DMS79 (cell line): ENCODE measurements around the gene CERS1.

Source experiments
- DNase-seq: peaks from one replicate; lab custom pipeline; 2025; lab: John Stamatoyannopoulos, UW

CERS1 gene

DNA sequence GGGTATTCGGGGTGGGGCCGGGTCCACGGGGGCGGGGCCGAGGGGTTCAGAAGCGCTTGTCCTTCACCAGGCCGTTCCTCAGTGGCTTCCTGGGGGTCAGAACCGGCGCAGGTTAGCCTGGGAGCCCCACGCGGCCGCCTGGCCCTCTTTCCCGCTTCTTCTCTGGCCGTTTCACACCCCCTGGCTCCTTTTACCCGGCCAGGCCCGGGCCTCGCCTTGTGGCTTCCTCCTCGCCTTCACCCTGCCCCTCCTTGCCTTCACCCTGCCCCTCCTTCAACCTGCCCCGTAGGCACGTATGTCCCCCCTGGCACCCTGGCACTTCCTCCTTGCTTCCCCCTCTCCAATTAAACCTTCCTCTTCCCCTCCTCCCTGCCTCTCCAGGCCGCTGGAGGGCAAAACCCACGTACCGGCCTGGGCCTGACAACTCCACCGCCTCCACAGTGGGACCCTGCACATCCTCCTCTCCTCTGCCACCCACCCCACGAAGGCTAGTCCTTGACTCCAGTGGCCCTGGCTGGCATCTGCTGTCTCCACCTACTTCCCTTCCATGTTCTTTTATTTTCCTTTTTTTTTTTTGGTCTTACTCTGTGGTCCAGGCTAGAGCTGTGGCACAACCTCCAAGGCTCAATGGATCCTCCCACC is 25.3 kb downstream of the CERS1 start:
- no peak for DNase-seq

DNA sequence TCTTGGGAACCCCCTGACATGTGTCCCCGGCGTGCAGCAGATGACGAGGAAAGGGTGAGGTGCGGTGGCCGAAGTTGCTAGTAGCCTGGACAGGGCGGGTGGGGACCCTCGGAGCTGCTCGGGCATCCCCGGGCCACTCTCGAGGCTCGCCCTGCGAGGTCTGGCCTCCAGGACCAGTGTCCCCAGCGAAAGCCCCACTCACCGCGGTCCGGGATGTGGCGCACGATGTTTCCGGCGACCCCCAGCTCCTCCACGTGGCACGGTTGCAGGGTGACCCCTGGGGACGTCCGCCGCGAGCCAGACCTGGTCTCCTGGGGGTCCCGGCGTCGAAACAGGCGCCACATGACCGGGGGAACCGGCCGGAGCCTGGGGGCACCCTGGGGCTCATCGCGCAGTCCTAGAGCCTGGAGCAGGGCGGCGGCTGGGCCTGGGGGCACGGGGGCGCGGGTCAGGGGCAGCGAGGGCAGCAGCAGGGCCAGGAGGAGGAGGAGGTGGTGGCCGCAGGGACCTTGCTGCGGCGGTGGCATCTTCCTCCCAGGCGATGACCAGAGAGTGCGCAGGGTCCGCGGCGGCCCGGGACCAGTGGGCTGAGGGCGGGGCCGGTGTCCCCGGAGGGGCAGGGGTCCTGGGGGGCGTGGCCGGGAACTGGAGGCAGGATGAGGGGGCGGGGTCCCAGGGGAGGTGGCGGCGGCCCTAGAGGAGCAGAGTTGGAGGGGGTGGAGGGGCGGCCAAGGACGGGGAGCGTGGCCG is 26.0 kb downstream of the CERS1 start:
- no peak for DNase-seq

DNA sequence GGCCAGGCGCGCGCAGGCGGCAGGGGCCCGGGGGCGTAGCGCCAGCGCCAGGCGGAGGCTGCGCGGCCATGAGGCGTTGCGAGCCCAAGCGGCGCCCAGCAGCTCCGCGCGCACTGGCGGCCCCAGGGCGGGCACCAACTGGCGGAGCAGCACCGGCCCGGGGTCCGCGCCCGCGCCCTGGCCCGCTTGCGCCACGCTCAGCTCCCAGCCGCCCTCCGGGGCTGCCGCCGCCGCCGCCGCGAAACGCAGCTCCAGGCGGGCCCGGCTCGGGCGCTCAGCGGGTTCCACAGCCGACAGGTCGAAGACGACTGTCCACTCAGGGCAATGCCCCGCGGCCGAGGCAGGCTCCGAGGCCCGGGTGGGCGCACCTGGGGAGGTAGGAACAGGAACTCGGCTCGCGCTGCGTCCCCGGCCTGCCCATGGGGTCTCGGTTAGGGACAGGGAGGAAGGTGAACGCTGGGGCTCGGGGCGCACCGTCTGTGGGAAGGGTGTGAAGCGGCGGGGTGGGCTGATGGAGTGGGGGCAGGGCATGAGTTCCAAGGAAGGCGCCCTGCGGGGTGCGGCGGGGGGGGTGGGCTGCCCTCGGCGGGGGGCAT is 26.8 kb downstream of the CERS1 start:
- no peak for DNase-seq

DNA sequence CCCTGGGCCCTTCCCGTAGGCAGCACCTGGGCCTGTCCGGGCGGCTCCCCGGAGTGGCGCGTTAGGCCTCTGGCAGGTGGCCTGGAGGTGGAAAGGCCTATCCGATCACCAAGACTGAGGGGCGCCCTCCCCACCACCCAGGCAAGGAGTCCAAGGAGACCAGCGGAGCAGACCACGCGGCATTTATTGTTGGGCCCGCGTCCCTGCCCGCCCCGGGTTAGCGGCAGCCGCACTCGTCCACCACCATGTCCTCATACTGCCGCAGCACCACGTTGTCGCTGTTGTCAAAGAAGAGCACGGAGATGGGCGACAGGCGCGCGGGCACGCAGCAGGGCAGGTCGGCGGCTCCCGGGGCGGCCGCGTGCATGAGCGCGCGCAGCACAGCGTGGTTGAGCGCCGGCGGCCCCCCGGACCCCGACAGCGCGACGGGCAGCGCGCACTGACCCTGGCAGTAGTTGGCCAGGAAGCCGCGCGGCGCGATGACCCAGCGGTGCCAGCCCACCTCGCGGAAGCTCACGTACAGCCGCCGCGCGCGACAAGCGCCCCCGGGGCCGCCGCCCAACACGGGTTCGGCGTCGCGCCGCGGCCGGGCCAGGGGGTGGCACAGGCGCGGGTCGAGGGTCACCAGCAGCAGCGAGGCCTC is 27.5 kb downstream of the CERS1 start:
- no peak for DNase-seq

DNA sequence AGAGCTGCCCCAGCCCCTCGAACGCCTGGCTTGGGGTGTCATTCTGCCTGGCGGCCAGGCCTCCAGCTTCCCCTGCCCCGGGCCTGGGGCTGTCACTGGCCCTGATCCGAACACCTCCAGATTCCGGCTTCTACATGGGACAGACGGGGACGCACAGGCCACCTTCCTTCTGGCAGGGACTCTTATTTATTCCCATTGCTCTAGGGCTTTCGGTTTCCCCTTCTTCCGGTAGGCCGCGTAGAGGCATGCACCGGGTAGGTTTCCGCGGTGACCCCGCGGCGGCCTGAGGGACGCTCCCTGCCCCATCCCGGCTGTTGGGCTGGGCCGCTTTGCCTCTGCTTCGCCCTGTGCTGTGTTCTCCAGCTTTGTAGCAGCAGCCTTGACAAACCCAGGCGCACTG is 28.2 kb downstream of the CERS1 start:
- no peak for DNase-seq

DNA sequence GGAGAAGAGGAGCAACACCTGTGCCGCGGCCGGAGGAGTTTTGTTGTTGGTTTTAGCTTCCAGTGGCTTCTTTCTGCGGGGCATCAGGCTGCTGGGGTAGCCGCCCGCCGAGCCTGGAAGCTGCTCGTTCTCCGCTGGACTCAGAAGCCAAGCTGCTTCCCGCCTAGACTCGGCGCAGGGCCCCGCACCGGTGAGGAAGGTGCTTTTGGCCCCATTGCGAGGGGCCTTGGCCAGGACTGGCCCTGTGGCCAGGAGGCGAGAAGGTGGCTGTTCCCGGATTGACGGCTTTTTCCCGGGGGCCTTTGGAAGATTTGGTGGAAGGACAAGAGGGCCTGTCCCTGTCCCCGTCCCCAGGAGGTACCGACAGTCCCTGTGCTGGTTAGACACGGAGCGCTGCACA is 28.8 kb downstream of the CERS1 start:
- no peak for DNase-seq

DNA sequence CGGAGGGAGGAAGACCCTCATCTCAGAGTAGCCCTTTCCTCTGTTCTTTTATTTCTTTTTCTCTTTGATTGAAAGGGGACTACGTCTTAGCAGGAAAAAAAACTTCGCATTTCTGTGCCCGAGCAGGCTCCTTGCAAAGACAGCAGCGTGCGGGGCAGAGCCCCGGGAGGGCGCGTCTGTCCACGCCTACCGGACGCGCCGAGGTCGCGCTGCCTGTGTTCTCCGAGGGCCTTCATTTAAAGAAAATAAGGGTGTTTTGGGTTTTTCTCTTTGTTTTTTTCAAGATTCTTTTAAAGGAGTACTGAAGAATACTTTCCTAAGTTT is 29.2 kb downstream of the CERS1 start:
- DNase-seq = no peak

DNA sequence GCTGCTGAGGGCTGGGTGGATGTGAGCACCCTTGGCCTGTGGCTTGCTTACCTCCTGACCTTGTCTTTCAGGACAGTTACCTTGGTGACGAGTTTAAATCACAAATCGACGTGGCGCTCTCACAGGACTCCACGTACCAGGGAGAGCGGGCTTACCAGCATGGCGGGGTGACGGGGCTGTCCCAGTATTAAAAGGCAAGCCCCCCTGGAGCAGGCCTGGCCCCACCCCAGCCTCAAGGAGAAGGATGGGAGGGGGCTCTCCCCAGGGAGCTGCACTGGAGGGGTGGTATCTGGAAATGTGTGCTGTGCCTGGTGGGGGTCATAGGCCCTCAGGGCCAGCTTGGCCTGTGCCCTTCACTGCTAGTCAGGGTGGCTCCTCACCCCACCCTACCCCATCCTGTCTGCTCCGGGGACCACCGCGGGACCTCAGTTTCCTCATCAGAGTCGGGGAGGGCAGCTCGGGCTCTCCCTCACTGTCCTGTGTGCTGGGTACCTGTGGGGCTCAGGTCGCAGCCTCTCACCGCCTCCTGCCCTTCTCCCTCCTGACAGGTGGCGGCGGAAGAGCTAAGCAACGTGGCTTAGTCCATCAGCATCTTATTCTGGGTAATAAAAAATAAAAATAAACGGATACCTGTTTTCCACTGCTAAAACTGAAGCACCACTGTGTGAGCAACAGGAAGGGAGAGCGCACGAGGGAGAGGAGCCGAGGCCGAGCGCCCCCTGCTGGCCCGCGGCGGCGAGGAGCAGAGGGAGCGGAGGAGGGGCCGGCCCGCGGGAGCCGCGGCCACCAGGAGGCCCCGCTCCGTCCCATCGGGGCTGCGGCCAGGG is 29.8 kb downstream of the CERS1 start:
- no peak for DNase-seq

DNA sequence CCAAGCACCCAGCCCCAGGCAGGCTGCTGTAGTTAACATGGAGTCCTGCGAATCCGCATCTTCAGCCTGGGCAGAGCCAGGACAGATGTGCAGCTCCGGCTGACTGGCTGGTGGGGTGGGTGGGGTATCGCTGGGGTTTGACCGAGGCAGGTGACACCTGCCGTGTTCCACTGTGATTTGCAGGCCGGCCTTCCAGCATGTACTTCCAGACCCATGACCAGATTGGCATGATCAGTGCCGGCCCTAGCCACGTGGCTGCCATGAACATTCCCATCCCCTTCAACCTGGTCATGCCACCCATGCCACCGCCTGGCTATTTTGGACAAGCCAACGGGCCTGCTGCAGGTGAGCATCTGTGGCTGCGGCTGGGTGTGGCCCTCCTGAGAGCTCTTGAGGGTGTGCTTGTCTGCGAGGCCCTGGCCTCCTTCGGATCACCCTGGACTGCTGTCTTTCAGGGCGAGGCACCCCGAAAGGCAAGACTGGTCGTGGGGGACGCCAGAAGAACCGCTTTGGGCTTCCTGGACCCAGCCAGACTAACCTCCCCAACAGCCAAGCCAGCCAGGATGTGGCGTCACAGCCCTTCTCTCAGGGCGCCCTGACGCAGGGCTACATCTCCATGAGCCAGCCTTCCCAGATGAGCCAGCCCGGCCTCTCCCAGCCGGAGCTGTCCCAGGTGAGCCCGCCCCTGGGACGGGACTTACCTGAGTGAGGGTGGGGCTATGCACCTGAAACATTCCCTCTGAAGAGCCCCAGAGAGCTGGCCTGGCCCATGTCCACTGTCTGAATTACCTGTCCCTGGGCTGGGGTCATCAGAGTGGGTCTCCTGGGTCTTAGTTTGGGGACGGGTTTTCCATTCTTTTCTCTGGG is 30.6 kb downstream of the CERS1 start:
- DNase-seq = no peak

DNA sequence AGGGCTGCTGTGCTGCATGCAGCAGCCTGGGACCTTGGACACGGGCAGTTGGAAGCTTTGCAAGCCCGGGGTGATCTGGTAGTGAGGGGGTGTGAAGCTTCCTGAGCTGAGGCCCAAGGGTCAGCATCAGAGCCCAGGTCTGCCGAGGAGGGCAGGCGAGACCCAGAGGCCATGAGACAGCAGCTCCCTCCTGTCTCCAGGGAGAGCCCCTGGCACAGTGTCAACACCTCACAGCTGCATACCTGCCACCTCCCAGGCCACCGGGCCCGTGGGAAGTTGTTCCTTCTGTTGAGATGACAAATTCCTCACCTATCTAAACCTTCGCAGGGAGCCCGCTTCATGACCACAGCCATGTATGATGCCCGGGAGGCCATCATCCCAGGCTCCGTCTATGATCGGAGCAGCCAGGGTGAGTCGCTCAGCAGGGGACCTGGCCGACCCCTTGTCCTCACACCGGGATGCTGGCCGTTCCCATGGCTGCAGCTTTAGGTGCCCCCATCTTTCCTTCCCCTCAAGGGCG is 32.1 kb downstream of the CERS1 start:
- DNase-seq = no peak

DNA sequence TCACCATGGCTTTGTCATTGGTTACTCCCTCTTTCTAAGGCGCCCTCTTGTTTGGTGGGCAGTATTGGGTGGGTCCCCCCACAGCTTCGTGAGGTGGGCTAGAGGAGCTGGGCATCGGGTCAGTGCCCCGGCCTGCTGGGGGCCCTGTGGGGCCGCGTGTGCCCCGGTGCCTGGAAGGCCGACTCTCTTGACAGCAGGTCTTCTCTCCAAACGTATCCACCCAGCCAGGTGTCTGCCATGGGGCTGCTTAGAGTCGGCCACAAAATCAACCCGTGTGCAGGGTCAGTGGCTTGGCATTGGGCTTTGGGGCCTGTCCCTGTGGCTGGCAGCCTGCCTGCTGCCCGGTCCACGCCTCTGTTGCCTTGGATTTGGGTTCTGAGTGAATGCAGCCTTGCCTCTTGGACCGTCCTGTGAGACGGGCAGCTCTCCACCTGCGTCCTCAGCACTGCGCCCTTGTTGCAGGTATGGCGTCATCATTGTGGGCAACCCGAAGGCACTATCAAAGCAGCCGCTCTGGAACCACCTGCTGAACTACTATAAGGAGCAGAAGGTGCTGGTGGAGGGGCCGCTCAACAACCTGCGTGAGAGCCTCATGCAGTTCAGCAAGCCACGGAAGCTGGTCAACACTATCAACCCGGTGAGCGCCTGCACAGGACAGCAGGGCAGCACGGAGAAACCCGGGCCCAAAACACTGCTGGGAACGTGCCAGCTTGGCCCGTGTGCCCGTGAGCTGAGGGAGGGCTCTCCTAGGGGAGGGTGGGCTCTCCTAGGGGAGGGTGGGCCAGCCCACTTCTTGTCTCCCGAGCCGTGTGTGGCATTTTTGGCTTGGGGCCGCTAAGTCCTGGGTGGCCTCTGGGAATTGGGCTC is 32.7 kb downstream of the CERS1 start:
- no peak for DNase-seq

DNA sequence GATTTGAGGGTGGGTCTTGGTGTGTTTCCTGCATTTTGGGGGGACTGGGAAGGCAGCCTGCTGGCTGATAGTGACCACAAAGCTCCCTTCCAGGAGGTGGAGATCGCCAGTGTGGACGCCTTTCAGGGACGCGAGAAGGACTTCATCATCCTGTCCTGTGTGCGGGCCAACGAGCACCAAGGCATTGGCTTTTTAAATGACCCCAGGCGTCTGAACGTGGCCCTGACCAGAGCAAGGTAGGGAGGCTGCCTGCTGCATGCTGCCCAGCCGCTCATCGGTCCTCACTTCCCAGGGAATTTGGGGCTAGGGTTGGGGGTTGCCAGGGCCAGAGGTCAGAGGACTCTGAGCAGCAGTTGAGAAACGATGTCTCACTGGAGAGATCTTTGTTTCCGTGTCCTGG is 34.0 kb downstream of the CERS1 start:
- no peak for DNase-seq

DNA sequence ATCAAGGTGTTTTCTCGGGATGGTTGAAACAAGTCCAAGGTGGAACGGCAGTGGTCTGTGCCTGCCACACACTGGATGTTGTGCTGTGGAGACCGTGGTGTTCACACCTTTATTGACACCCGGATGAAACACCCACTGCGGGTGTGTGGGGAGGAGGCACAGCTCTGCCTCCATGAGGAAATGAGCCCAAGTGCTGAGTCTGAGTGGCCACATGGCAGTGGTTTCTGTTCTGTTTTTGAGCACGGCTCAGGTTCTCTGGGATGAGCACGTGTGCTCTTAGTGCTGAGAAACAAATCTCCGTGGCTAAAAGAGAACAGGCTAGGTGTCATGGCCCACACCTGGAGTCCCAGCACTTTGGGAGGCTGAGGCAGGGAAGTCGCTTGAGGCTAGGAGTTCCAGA is 34.7 kb downstream of the CERS1 start:
- no peak for DNase-seq

DNA sequence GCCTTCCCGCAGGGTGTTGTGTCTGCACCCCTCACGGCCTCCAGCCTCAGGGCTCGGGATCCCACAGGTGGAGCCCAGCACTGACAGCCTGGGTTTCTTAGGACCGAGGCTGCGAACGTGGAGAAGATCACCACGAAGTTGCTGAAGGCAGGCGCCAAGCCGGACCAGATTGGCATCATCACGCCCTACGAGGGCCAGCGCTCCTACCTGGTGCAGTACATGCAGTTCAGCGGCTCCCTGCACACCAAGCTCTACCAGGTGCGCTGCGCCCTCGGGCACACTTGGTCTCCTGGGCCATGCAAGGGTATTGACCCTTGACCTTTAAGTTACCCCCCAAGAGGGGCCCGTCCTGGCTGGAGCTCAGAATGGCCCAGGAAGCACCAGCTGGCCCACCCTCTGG is 35.2 kb downstream of the CERS1 start:
- no peak for DNase-seq

DNA sequence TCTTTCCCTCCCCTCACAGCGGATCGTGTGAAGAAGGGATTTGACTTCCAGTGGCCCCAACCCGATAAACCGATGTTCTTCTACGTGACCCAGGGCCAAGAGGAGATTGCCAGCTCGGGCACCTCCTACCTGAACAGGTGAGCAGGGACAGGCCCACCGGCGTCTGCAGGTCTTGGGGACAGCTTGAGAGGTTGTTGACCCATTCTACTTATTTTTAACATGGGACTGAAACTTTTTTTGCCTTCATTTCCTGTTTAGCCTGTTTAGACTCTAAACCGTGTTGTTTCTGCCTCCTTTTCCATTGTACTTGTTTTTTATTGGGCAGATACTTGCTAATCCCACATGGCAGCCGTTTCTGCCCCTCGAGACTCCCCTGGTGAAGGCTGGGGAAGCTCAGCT is 35.7 kb downstream of the CERS1 start:
- no peak for DNase-seq

DNA sequence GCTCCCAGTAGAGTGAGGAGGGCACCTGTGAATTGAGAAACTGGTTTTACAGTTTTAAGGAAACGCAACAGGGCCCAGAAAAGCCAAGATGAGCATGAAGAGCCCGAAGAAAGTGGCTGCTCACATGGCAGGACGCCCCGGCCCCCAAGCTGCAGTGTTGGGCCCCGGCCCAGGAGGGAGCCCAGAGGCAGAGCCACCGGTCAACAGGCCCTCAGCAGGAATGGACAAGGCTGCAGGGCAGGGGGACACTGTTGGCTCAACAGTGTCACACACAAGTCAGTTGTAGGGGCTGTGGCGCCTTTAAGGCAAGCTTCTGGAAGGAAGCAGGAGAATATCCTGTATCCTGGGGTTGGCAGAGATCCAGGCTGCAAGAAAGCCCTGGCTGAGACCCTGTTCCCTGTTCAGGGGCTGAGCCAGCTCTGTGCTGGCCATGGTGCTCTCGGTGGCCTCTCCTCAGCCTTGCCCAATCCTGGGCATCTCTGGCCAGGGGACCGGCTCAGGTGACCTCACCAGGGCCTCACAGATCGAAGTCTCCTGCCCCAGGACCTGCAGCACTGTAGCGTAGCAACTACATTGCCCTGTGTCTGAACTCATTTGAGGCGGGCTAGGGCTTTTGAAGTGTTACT is 36.2 kb downstream of the CERS1 start:
- DNase-seq = no peak

DNA sequence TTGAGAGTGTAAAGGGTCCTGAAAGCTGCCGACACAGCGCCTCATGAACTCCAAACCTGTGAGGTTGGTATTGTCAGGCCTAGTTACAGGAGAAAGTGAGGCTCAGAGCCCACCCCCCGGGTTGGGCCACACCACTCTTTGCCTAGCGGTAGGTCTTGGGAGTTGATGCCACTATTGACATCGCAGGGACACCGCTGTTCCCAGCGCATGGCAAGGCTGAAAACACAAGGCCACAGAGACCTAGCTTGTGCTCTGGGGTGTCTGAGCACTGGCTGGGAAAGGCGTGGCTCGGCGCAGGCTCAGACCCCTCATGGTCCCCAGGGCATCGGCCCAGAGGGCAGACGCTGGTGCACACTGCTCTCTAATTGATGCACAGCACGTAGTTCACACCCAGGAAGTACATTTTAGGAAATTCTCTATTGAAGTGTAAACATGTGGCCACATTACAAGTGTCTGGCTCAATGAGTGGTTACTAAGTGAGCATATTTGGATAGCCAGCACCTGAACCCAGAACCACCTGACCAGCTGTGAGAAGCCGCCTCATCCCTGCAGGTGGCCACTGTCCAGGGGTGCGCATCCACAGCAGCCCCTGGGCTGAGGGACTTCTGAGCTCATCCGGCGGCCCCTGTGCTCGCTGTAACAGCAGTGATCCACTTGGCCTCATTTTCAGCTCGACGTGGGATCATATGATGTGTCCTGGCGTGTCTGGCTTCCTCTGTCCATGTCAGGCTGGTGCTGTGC is 36.9 kb downstream of the CERS1 start:
- no peak for DNase-seq

DNA sequence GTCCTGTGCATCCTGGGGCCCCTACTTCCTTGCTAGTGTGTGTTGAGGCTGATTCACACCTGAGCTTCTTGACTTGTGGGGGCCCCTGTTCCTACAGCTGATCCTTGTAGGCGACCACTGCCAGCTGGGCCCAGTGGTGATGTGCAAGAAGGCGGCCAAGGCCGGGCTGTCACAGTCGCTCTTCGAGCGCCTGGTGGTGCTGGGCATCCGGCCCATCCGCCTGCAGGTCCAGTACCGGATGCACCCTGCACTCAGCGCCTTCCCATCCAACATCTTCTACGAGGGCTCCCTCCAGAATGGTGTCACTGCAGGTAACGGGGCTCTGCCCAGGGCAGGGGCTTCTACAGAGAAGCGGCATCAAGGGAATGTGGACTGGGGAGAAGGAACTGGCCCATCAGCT is 38.7 kb downstream of the CERS1 start:
- no peak for DNase-seq
